H1 (cell line): ENCODE results near the gene ANAPC2.

Source experiments
- BRCA1 ChIP-seq: IDR thresholded peaks from 2 replicates; pipeline ENCODE4 v1.6.1; 2012; ENCODE audit warnings: low read depth, low read length, improper control_type of control experiment
- EP300 ChIP-seq, 2 experiments: IDR thresholded peaks; 1 replicate in 1 of 2; 2 replicates in 1 of 2; pipeline ENCODE4 v1.6.1; 2011 to 2012; ENCODE audit warnings: low read depth in 2 of 2, low read length in 2 of 2, mild to moderate bottlenecking in 2 of 2, borderline replicate concordance in 1 of 2, inconsistent platforms in 1 of 2, moderate library complexity in 1 of 2
- JUN ChIP-seq: IDR thresholded peaks from 2 replicates; pipeline ENCODE4 v1.6.1; 2011; ENCODE audit warnings: low read depth, mild to moderate bottlenecking, improper control_type of control experiment, low read length
- POLR2A ChIP-seq, 2 experiments: IDR thresholded peaks; 1 replicate in 1 of 2; 2 replicates in 1 of 2; pipeline ENCODE4 v1.6.1; 2011; ENCODE audit warnings: low read depth in 2 of 2, low read length in 2 of 2, mild to moderate bottlenecking in 2 of 2; ENCODE audit errors: control extremely low read depth in 1 of 2
- POLR2AphosphoS5 ChIP-seq: IDR thresholded peaks from 2 replicates; pipeline ENCODE4 v1.6.1; 2011; ENCODE audit warnings: low read depth, low read length
- RAD21 ChIP-seq, 2 experiments: IDR thresholded peaks in 1 of 2; conservative IDR thresholded peaks in 1 of 2; 2 replicates each; pipeline ENCODE4 v1.6.1; 2011; ENCODE audit warnings: low read depth in 2 of 2, low read length in 2 of 2, improper control_type of control experiment in 1 of 2, inconsistent platforms in 1 of 2, mild to moderate bottlenecking in 1 of 2, moderate library complexity in 1 of 2
- RFX5 ChIP-seq: IDR thresholded peaks from 2 replicates; pipeline ENCODE4 v1.6.1; 2011; ENCODE audit warnings: low read depth, low read length, improper control_type of control experiment, borderline replicate concordance
- RNF2 ChIP-seq: fragments of 200-900, 300-1000 bp; sonication (generic); IDR thresholded peaks from 2 replicates; pipeline ENCODE4 v1.7.1; 2016; ENCODE audit warnings: borderline replicate concordance, low read depth, mild to moderate bottlenecking, antibody characterized with exemption, low read length; ENCODE audit not compliant: poor library complexity, severe bottlenecking; ENCODE audit errors: missing control alignments
- TEAD4 ChIP-seq: IDR thresholded peaks from 2 replicates; pipeline ENCODE4 v1.6.1; 2012; ENCODE audit warnings: low read depth, low read length, inconsistent platforms, mixed read lengths
- YY1 ChIP-seq: IDR thresholded peaks from 2 replicates; pipeline ENCODE4 v1.6.1; 2011; ENCODE audit warnings: low read depth, mild to moderate bottlenecking, low read length
- ZNF274 ChIP-seq: IDR thresholded peaks from 2 replicates; pipeline ENCODE4 v1.7.0; 2012; ENCODE audit warnings: low read length, borderline replicate concordance; ENCODE audit errors: extremely low read depth
- TF ChIP-seq, protein P1 (sequence below), 3 experiments: IDR thresholded peaks; 1 replicate in 2 of 3; 2 replicates in 1 of 3; pipeline versions ENCODE4 v1.5.1 to v1.6.1; 2011; ENCODE audit warnings: low read length in 3 of 3, mild to moderate bottlenecking in 3 of 3, inconsistent platforms in 2 of 3, low read depth in 1 of 3, moderate library complexity in 1 of 3; ENCODE audit not compliant: insufficient read depth in 1 of 3; ENCODE audit errors: control extremely low read depth in 1 of 3
- TF ChIP-seq, protein P2 (sequence below): IDR thresholded peaks from 2 replicates; pipeline ENCODE4 v1.6.1; 2012; ENCODE audit warnings: inconsistent platforms

DNA sequence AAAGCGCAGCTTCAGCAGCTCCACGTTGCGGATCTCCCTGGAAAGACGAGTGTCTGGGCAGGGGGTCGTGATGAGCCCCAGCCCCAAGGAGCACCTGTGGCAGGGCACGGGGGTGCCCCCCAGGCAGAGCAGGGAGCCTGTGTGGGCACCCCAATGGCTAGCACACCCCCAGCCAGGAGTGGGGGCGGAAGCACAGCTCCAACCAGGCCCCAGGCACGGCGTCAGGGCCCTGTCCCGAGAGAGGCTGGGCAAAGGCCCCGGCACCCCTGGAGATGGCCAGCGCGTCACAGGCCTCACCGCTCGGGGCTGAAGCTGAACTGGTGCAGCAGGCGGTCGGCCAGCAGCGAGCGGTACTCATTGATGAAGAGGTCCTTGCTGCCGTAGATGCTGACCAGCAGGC lies 7.9 kb downstream of the ANAPC2 start:
- TF ChIP-seq, protein P1, sequence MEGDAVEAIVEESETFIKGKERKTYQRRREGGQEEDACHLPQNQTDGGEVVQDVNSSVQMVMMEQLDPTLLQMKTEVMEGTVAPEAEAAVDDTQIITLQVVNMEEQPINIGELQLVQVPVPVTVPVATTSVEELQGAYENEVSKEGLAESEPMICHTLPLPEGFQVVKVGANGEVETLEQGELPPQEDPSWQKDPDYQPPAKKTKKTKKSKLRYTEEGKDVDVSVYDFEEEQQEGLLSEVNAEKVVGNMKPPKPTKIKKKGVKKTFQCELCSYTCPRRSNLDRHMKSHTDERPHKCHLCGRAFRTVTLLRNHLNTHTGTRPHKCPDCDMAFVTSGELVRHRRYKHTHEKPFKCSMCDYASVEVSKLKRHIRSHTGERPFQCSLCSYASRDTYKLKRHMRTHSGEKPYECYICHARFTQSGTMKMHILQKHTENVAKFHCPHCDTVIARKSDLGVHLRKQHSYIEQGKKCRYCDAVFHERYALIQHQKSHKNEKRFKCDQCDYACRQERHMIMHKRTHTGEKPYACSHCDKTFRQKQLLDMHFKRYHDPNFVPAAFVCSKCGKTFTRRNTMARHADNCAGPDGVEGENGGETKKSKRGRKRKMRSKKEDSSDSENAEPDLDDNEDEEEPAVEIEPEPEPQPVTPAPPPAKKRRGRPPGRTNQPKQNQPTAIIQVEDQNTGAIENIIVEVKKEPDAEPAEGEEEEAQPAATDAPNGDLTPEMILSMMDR (IDR thresholded peaks at IDR 0.05; ENCODE audit: control extremely low read depth in 1 of 3, insufficient read depth in 1 of 3, low read depth in 1 of 3, low read length in 3 of 3), result no peak
- TF ChIP-seq, protein P2, sequence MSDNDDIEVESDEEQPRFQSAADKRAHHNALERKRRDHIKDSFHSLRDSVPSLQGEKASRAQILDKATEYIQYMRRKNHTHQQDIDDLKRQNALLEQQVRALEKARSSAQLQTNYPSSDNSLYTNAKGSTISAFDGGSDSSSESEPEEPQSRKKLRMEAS, result no peak
- TF ChIP-seq POLR2AphosphoS5, result no peak
- no peak for TF ChIP-seq RFX5
- TF ChIP-seq TEAD4, result no peak
- TF ChIP-seq POLR2A (IDR thresholded peaks at IDR 0.05; ENCODE audit: control extremely low read depth in 1 of 2, low read depth in 2 of 2, low read length in 2 of 2), result no peak
- no peak for TF ChIP-seq RAD21 (IDR thresholded peaks at IDR 0.05 in 1 of 2, conservative IDR thresholded peaks at IDR 0.05 in 1 of 2; ENCODE audit: low read depth in 2 of 2, low read length in 2 of 2)
- no peak for TF ChIP-seq RNF2
- TF ChIP-seq JUN, result no peak
- TF ChIP-seq EP300 (IDR thresholded peaks at IDR 0.05; ENCODE audit: borderline replicate concordance in 1 of 2, low read depth in 2 of 2, low read length in 2 of 2), result no peak
- TF ChIP-seq ZNF274, result no peak
- no peak for TF ChIP-seq YY1
- TF ChIP-seq BRCA1, result no peak
